ENCODE results near the gene MEIKIN.

MEIKIN gene

GRCh38 chr5:131928957-131929356 lies 16.5 kb downstream of the MEIKIN start:
- no peak overlapping the region for H2AFZ ChIP-seq (ENCODE audit: low read depth, low read length)
- H3K79me2 ChIP-seq (ENCODE audit: low read length): no peaks in the 10 kb centered on the region
- no peak overlapping the region for H3K4me3 ChIP-seq (ENCODE audit: low read length)
- H3K27me3 ChIP-seq (ENCODE audit: low read depth, low read length): no peaks in the 10 kb centered on the region
- H4K20me1 ChIP-seq (ENCODE audit: insufficient read depth, low read length): no peaks in the 10 kb centered on the region
- TF ChIP-seq EZH2phosphoT487 (IDR thresholded peaks at IDR 0.05; ENCODE audit: low read depth) (no peak), CTCF (IDR thresholded peaks at IDR 0.05; ENCODE audit: low read depth, low read length) (no peak)
- H3K9ac ChIP-seq (ENCODE audit: low read length): no peak overlapping the region
- H3K36me3 ChIP-seq (replicated peaks; ENCODE audit: low read depth, low read length): no peaks in the 10 kb centered on the region
- no peak overlapping the region for H3K4me2 ChIP-seq (ENCODE audit: low read length)
- no peaks in the 10 kb centered on the region for H3K9me3 ChIP-seq (ENCODE audit: insufficient read depth, low read length)
- no peak overlapping the region for H3K27ac ChIP-seq (ENCODE audit: low read length)
- no peaks in the 10 kb centered on the region for H3K4me1 ChIP-seq (ENCODE audit: low read length)

GRCh38 chr5:131926168-131926567 lies 19.3 kb downstream of the MEIKIN start:
- no peak for TF ChIP-seq EZH2phosphoT487 (IDR thresholded peaks at IDR 0.05; ENCODE audit: low read depth)
- no peak for TF ChIP-seq CTCF (IDR thresholded peaks at IDR 0.05; ENCODE audit: low read depth, low read length)
- H2AFZ ChIP-seq (ENCODE audit: low read depth, low read length): no peak overlapping the region
- no peak overlapping the region for H3K27ac ChIP-seq (ENCODE audit: low read length)
- H3K4me2 ChIP-seq (ENCODE audit: low read length): no peak overlapping the region
- no peaks in the 10 kb centered on the region for H3K27me3 ChIP-seq (ENCODE audit: low read depth, low read length)
- no peaks in the 10 kb centered on the region for H4K20me1 ChIP-seq (ENCODE audit: insufficient read depth, low read length)
- no peaks in the 10 kb centered on the region for H3K4me1 ChIP-seq (ENCODE audit: low read length)
- no peaks in the 10 kb centered on the region for H3K36me3 ChIP-seq (replicated peaks; ENCODE audit: low read depth, low read length)
- H3K4me3 ChIP-seq (ENCODE audit: low read length): no peak overlapping the region
- no peak overlapping the region for H3K9ac ChIP-seq (ENCODE audit: low read length)
- H3K79me2 ChIP-seq (ENCODE audit: low read length): no peaks in the 10 kb centered on the region
- H3K9me3 ChIP-seq (ENCODE audit: insufficient read depth, low read length): no peaks in the 10 kb centered on the region

- no peak overlapping the region for H3K4me2 ChIP-seq (ENCODE audit: low read length)
- H3K36me3 ChIP-seq (replicated peaks; ENCODE audit: low read depth, low read length): no peaks in the 10 kb centered on the region
- no peaks in the 10 kb centered on the region for H4K20me1 ChIP-seq (ENCODE audit: insufficient read depth, low read length)
- H3K4me3 ChIP-seq (ENCODE audit: low read length): no peak overlapping the region
- H3K27ac ChIP-seq (ENCODE audit: low read length): no peak overlapping the region
- H3K9me3 ChIP-seq (ENCODE audit: insufficient read depth, low read length): no peaks in the 10 kb centered on the region
- H3K9ac ChIP-seq (ENCODE audit: low read length): no peak overlapping the region
- no peak overlapping the region for H2AFZ ChIP-seq (ENCODE audit: low read depth, low read length)
- TF ChIP-seq EZH2phosphoT487 (IDR thresholded peaks at IDR 0.05; ENCODE audit: low read depth) (no peak), CTCF (IDR thresholded peaks at IDR 0.05; ENCODE audit: low read depth, low read length) (no peak)
- H3K27me3 ChIP-seq (ENCODE audit: low read depth, low read length): no peaks in the 10 kb centered on the region
- no peaks in the 10 kb centered on the region for H3K4me1 ChIP-seq (ENCODE audit: low read length)
- H3K79me2 ChIP-seq (ENCODE audit: low read length): no peaks in the 10 kb centered on the region
These were observed 29.0 kb downstream of the MEIKIN start for GRCh38 chr5:131916481-131916880.

- Histone ChIP-seq H3K9ac (ENCODE audit: low read length) (no peak overlapping the region), H3K79me2 (ENCODE audit: low read length) (no peaks in the 10 kb centered on the region), H3K9me3 (ENCODE audit: insufficient read depth, low read length) (no peaks in the 10 kb centered on the region), H3K36me3 (replicated peaks; ENCODE audit: low read depth, low read length) (no peaks in the 10 kb centered on the region), H3K27me3 (ENCODE audit: low read depth, low read length) (no peaks in the 10 kb centered on the region), H3K4me2 (ENCODE audit: low read length) (no peak overlapping the region), H3K27ac (ENCODE audit: low read length) (no peak overlapping the region), H2AFZ (ENCODE audit: low read depth, low read length) (no peak overlapping the region), H4K20me1 (ENCODE audit: insufficient read depth, low read length) (no peaks in the 10 kb centered on the region), H3K4me3 (ENCODE audit: low read length) (no peak overlapping the region), H3K4me1 (ENCODE audit: low read length) (no peaks in the 10 kb centered on the region)
- TF ChIP-seq CTCF (IDR thresholded peaks at IDR 0.05; ENCODE audit: low read depth, low read length): no peak
- no peak for TF ChIP-seq EZH2phosphoT487 (IDR thresholded peaks at IDR 0.05; ENCODE audit: low read depth)
These were observed 31.0 kb downstream of the MEIKIN start for GRCh38 chr5:131914472-131914871.
